ENCODE measurements around the gene VPS8.
"Not testable (repeated sequence)": the region's sequence is repeated elsewhere in the genome, so short reads cannot be mapped to it uniquely, and the experiment has no call there.

VPS8 gene

DNA sequence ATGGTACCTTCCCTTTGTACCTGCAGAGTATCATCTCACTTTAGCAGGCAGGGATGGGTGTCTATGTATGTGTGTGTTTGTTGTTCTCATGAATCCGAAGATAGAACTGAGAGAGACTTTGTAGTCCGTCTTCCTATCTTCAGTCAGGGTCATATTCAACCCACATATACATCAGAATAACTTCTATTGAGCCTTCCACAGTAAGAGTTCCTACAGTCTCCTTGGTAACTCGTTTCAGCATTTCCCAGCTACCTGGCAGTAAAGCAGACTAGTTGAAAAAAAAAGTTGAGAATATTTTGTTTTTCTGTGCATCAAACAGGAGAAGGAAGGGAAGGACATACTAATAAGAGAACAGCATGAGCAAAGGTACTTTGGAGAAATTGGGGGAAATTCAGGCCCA lies 106.8 kb downstream of the VPS8 start:
- no peak for DNase-seq (ENCODE audit: low spot score)

DNA sequence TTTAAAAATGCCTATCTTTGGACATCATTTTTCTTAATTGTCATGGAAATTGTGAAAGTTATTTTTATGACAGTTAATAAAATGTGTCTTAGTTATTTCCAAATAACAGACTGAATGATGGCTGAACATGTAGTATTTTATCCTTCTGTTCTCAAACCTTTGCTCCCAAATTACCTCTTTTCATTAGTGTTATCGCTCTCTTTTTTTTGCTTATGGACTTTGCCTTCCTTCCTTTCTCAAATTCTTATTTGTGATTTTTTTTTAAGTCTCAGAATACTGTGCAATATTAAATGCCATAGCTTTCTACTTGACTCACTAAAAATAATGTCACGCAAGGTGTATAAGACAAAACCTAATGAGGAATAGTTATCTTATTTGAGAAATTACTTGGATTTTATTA lies 107.7 kb downstream of the VPS8 start:
- DNase-seq (ENCODE audit: low spot score): no peak

DNA sequence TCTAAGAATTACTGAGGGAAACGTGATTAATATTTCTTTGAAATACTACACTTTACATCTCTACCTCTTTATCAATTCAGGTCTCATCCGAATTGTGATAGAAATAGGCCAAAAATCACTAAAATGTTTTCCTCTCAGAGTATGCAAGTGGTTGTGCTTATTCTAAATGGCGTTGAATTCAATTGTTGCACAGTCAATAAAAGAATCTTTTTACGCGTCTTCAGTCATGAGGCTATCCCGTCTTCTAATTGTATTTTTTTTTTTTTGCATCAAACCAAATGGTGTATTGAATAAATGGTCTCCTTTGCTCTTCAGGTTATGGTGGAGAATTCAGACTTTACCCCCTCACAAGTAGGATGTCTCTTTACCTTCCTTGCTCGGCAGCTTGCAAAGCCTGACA lies 112.6 kb downstream of the VPS8 start:
- no peak for DNase-seq (ENCODE audit: low spot score)

DNA sequence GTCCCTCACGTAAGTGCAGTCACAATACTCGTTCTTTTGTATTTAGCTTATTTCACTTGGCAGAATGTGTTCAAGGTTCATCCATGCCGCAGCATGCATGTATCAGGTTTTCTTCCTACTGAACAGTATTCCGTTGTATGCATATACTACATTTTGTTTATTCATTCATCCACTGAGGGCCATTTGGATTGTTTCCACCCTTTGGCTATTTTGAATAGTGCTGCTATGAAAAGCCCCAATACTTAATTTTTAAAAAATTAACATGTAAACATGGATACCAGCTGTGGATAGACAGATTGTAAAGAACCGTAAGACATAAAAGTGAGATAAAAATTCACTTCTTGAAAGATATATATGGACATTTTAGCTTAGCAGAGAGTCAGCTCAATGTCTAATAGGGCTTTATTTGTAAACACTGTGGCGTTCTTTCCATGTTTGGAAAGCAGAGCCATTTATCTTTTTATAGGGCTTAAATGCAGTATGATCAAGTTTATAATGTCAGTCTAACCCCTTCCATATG lies 115.9 kb downstream of the VPS8 start:
- DNase-seq (ENCODE audit: low spot score): no peak

DNA sequence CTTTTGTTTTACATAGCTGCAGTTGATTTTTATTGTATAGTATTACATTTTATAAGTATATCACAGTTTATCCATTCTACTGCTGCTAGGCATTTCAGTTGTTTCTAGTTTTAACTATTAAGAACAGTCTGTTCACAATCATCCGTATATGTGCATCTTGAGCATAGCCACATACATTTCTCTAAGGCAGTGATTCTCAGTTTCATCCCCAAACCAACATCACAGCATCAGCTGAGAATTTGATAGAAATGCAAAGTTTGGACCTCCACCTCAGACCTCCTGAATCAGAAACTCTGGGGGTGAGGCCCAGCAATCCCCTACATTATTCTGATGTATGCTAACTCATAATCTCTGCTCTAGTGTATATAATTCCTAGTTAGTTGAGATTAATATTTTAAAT lies 120.8 kb downstream of the VPS8 start:
- DNase-seq (ENCODE audit: low spot score): no peak

DNA sequence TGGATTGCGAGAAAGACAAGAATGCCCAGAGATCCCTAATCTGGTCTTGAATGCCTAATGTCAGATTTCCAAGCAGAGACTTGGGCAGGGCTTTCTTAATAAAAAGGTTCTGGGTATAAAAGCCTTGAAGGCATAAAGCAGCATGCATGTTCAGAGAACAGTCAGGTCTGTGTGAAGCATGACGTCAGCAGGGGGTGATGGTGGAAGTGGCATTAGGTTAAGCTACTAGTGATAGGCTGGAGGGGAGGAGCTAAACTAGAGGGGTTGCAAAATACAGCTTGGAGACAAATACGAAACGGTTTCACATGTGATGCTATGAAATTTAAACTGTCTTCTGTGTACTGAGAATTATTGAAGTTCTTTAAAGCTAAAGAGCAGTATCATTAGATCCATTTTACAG lies 125.6 kb downstream of the VPS8 start:
- DNase-seq (ENCODE audit: low spot score): no peak

DNA sequence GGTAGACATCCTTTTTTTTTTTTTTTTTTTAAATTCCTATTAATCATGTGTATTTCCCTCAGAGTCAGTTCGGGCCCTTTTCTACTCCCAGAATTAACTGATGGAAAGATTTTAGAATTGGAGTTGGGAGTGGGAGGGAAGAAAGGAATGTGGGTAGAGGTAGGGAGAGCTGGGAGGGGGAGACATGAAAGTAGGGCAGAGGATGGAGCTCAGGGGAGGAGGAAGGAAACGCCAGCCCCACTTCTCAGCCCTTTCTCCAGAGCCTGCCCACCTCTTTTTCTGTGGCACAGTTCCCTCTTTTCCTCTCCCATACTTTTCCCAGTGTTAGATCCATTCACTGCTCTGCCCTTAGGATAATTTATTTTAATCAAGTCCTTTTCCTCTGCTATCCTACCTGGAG lies 129.4 kb downstream of the VPS8 start:
- DNase-seq (ENCODE audit: low spot score): no peak

DNA sequence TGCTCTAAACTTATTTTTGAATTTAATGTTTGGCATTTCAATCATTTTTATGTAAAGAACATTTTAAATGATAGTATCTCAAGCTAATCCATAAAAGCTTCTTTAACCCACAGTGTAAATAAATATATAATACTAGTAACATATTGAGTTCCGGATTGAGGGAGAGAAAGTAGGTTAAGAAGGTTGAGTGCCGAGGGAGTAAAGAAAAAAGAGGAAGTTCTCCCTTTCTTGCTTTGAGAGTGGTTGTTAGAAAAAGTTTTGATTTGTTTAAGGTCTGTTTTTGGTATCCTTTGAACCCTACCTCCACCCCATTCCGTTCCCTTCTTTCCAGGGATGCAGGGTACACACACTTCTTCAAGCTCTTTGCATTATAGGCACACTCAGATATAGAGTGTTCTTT lies 130.8 kb downstream of the VPS8 start:
- DNase-seq (ENCODE audit: low spot score): no peak

DNA sequence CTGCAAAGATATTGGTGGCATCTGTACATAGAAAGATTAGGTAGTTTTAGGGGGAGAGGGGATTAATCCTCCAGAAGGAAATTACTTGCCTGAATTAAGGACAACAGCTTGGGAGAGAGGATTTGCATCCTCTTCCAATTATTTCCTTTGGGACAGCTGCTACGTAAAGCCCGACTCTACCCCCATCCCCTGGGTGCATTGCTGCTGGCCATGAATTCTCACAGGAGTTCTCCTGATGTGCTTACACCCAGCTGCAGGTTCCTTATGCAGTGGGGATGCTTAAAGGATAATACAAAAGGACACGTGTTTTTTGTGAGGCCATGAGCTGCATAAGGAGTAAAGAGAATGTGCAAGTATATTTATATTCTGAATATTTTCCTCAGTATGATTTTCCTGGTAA lies 132.3 kb downstream of the VPS8 start:
- no peak for DNase-seq (ENCODE audit: low spot score)

DNA sequence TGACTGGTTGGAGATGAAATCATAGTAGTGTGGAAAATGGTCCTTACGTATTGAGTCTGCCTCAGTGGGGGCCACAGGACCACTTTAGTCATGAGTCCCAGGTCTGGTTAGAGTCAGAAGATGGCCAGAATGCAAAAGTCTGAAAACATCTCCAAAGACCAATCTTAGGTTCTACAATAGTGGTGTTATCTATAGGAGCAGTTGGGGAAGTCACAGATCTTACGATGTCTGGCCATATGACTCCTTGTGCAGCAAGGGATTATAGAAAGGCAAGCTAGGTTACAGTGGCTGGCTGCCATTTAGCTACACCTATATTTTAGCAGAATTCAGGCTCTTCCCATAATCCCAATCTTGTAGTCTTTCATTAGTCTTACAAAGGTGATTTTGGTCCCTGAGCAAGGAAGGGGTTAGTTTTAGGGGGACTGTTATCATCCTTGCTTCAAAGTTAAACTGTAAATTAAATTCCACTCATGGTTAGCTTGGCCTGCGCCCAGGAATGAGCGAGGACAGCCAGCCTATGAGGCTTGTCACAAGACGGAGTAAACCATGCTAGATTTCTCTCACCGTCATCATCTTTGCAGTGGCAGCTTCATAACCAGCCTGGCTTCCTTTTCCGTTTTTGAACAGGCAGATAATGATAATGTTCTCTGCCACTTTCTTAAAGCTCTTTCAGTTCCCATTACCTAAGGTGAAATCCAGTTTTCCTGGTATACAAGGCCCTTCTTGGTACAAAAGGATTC lies 134.1 kb downstream of the VPS8 start:
- no peak for DNase-seq (ENCODE audit: low spot score)

DNA sequence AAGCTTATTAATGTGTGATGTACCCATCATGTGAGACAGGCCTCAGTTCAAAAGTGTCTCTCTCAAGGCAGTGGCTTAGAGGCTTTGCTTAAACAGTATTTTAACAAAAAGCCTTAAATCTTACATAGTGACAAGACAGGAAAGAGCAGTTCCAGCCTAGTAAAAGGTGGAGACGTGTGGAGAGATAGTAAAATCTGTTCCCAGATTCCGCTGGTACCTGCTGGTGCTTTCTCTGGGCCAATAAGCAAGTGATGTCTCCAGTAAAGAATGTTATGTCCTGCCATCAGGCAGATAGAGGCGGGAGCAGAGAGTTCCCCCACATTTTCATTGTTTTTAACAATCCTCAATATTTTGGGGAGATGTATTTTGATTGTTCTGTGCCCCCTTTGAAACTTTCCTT lies 135.0 kb downstream of the VPS8 start:
- DNase-seq (ENCODE audit: low spot score): no peak

DNA sequence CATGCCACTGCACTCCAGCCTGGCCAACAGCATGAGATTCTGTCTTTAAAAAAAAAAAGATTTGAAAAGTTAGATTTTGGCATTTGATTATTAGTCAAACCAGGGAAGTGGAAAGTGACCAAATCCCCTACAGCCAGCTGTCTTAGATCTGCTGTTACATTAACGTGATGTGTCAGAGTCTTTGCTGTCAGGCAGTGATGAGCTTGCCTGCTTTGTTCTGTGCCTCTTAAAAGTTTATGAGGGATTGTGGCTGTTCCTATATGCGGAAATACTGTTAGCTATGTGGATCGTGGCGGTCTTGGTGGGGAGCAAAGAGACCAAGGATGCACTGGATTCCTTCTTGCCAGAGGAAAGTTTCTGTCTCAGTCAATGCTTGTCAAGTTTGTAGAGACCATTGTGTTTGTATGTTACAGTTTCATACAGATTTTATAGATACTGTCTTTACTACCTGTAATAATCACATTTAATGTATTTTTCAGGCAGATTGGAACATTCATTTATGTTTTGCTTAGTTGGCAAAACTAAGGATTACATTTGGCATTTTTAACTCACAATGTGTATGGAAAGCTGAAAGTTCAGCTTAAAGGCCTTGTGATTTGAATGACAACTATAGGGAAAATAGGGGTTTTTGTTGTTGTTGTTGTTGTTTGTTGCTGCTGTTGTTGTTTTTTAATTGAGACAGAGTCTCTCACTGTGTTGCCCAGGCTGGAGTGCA lies 137.4 kb downstream of the VPS8 start:
- no peak for DNase-seq (ENCODE audit: low spot score)

DNA sequence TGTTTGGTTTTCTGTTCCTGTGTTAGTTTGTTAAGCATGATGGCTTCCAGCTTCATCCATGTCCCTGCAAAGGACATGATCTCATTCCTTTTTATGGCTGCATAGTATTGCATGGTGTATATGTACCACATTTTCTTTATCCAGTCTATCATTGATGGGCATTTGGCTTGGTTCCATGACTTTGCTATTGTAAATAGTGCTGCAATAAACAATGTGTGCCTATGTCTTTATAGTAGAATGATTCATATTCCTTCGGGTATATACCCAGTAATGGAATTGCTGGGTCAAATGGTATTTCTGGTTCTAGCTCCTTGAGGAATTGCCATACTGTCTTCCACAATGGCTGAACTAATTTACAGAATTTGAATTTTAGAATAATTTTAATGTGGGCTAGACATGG lies 138.8 kb downstream of the VPS8 start:
- not testable (repeated sequence) for DNase-seq (ENCODE audit: low spot score)

DNA sequence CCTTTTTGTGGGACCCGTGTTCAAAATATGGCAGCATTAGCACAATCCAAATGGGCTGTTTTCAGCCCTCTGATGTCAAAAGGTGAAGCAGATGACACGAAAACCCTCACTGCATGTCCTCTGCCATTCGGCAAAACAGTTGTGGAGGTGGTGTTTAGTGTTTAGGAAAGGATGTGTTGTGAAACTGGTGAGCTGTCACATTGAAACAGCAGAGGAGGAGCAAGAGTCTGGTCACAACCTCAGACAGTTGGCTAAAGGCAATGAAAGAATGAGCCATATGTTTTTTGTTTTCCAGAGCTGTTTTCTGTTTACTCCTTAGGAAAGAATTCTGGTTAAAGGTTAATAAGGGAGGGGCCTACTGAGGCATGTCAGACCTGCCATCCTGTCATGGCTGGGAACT lies 140.7 kb downstream of the VPS8 start:
- no peak for DNase-seq (ENCODE audit: low spot score)

DNA sequence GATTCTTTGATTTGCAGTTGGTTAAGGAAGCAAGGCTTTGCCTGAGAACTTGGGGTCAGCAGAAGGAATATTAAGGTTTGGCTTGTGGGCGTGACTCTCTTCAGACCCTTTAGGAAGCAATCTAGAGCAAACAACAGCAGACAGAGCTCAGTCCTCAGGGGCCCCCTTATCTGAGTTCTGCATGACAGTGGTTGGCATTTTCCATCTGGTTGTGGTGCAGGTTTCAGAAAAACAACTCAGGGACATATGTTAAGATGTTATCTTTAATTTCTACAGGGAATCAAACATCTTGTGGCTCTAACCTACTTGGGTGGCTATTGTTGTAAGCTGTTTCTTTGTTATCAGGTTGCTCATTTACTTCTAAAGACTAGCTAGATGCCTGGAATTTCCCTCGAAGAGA lies 141.4 kb downstream of the VPS8 start:
- DNase-seq (ENCODE audit: low spot score): no peak

DNA sequence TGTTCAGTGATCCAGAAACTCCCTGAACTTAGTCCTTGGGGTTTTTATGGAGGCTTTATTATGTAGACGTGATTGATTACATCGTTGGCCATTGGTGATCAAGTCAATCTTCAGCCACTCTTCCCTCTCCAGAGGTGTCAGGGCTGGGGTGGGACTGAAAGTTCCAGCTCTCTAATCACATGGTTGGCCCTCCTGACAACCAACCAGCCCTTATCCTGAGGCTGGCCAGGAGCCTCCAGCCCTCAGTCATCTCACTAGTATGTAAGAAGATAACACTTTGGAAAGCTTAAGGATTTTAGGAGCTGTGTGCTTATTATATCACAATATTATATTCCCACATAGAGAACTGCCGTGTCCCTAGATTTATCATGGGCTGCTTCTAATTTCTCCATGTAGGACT lies 142.3 kb downstream of the VPS8 start:
- no peak for DNase-seq (ENCODE audit: low spot score)

DNA sequence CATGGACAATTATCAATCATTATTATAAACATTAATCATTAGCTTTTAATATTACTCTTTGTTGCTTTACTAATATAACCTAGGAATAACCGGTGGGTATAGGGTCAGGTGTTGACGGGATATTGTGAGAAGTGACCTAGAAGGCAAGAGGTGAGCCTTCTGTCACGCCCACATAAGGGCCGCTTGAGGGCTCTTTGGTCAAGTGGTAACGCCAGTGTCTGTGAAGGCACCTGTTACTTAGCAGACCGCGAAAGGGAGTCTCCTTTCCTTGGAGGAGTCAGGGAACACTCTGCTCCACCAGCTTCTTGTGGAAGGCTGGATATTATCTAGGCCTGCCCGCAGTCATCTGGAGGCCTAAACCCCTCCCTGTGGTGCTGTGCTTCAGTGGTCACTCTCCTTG lies 142.9 kb downstream of the VPS8 start:
- not testable (repeated sequence) for DNase-seq (ENCODE audit: low spot score)

DNA sequence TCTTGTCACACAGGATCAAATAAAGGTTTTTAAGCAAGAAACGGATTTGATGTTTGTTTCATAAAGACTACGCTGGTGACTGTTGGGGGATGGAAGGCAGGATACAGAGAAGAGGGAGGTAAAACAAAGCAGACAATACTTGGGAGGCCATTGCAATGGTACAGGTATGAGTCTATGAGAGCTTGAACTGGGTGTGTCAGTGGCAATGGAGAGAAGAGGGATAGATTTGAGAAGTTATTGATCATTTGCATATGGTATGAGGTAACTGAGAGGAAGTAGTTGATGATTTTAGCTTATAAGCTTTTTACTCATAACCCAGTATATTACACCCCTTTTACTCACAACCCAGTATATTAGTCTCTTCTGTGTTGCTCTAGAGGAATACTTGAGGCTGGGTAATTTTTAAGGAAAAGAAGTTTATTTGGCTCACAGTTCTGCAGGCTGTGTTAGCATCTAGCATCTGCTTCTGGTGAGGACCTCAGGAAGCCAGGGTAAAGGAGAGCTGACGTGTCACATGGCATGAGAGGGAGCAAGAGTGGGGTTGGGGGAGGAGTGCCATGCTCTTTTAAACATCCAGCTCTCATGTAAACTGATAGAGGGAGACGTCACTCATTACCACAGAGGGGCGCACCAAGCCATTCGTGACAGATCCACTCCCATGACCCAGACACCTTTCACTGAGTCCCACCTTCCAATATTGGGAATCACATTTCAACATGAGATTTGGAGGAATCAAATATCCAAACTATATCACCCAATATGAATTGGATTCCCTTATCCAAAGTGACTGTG lies 153.9 kb downstream of the VPS8 start:
- no peak for DNase-seq (ENCODE audit: low spot score)

DNA sequence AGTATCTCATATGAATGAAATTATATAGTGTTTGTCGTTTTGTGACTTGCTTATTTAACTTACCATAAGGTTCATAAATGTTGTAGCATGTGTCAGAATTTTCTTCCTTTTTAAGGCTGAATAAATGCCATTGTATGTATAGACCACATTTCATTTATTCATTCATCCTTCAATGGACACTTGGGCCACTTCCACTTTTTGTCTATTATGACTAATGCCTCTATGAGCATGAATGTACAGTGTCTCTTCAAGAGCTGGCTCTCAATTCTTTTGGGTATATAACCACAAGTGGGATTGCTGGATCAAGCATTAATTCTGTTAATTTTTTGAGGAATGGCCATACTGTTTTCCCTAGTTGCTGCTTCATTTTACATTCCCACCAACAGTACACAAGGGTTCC lies 156.1 kb downstream of the VPS8 start:
- no peak for DNase-seq (ENCODE audit: low spot score)

DNA sequence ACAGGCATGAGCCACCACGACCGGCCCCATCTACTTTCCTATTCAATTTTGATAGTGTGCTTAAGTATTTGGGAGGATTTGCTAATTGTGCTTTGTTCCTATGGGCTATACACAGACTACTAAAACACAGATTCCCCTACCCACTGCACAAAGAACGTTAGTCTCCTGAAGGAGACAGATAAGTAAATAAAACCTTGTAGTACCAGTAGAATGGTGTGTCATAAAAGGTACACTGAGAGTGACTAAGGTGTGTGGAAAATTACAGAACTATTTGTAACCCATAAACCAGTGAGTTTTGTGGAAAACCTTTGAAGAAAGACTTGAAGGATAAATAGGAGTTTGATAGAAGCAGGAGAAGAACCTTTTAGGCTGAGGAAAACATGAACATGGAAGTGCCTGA lies 158.2 kb downstream of the VPS8 start:
- no peak for DNase-seq (ENCODE audit: low spot score)

DNA sequence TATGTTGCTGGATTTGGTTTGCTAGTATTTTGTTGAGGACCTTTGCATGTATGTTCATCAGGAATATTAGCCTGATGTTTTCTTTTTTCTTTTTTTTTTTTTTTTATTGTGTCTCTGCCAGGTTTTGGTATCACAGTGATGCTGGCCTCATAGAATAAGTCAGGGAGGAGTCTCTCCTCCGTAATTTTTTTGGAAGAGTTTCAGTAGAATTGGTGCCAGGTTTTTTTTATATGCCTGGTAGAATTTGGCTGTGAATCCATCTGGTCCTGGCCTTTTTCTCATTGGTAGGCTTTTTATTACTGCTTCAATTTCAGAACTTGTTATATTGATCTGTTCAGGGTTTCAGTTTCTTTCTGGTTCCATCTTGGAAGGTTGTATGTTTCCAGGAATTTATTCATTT lies 165.8 kb downstream of the VPS8 start:
- no peak for DNase-seq (ENCODE audit: low spot score)

DNA sequence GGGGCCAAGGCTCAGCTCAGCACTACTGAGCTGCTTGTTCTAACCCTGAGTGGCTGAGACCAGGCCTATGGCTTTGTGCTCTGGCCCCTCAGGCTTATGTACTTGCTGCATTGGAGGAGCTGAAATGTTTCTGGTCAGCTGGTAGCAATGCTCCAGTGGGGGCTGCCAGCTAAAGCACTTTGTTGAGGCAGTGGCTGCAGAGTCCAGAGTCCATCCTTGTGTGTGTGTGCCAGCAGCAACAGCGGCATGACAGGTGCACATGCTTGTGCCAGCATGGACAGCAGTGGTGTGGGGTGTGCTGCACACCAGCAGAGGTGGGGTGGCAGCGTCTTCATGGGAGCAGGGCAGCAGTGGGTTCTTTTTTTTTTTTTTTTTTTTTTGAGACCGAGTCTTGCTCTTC lies 169.1 kb downstream of the VPS8 start:
- DNase-seq (ENCODE audit: low spot score): no peak

DNA sequence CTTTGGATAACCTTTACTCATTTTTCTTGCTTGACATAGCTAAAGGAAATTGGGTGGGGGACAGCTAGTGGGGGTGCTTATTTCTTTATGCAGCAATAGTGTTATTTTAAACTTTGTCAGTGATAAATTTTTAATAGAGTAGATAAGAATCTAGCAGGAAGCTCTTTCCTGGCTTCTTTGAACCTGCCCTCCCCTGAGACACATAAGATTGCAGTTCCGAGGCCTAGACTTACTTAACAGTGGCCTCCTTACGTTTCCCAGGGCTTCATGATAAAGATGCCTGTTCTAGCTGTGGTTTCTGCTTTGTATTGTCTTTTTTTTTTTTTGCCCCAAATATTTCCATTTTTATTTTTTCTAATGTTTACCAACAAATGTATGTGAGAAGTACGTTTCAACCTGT lies 170.1 kb downstream of the VPS8 start:
- no peak for DNase-seq (ENCODE audit: low spot score)
